ENCODE data around the gene LRP2BP. TPM values are rescaled to one million over a fixed set of nuclear protein-coding genes. Genes with fewer than 3 reads are reported as not detected.

LRP2BP gene
- total RNA-seq, 1 experiment from 2014 or later = 0.33 TPM

DNA sequence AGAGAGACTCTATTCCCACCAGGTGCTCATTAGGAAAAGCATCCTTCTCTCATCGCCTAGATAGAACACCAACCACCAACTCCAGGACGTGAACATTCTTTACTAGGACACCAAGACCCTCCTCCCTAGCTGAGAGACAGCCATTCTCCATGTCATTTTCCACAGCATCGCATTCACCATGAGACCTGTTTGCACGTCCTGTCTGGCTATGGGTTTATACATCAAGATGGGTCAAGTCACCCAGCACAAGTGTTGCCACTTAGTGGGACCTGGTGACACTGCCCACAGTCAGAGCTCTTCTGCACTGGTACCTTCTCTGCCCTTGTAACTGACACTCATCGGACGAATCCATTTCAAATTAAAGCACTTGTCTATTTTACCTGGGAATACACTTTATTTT lies 17.5 kb downstream of the LRP2BP start:
- DNase-seq (ENCODE audit: low read depth, low spot score) (no peak), ATAC-seq (no peak)
- H3K9me3 ChIP-seq (ENCODE audit: control insufficient read depth, insufficient read depth, low read depth, low read length) = no peaks in the 10 kb centered on the region
- no peak overlapping the region for H3K27ac ChIP-seq (ENCODE audit: low read length)
- H3K4me1 ChIP-seq (ENCODE audit: control insufficient read depth, insufficient read depth, low read length) = no peaks in the 10 kb centered on the region
- TF ChIP-seq SIN3A (IDR thresholded peaks at IDR 0.05; ENCODE audit: borderline replicate concordance, insufficient read depth, low read depth, low read length) (no peak), TCF7L2 (IDR thresholded peaks at IDR 0.05; ENCODE audit: low read depth, low read length) (no peak), POLR2AphosphoS5 (IDR thresholded peaks at IDR 0.05; ENCODE audit: low read depth, low read length) (no peak)
- TF ChIP-seq, protein P1, sequence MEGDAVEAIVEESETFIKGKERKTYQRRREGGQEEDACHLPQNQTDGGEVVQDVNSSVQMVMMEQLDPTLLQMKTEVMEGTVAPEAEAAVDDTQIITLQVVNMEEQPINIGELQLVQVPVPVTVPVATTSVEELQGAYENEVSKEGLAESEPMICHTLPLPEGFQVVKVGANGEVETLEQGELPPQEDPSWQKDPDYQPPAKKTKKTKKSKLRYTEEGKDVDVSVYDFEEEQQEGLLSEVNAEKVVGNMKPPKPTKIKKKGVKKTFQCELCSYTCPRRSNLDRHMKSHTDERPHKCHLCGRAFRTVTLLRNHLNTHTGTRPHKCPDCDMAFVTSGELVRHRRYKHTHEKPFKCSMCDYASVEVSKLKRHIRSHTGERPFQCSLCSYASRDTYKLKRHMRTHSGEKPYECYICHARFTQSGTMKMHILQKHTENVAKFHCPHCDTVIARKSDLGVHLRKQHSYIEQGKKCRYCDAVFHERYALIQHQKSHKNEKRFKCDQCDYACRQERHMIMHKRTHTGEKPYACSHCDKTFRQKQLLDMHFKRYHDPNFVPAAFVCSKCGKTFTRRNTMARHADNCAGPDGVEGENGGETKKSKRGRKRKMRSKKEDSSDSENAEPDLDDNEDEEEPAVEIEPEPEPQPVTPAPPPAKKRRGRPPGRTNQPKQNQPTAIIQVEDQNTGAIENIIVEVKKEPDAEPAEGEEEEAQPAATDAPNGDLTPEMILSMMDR (IDR thresholded peaks at IDR 0.05) = no peak
- TF ChIP-seq, protein P2, sequence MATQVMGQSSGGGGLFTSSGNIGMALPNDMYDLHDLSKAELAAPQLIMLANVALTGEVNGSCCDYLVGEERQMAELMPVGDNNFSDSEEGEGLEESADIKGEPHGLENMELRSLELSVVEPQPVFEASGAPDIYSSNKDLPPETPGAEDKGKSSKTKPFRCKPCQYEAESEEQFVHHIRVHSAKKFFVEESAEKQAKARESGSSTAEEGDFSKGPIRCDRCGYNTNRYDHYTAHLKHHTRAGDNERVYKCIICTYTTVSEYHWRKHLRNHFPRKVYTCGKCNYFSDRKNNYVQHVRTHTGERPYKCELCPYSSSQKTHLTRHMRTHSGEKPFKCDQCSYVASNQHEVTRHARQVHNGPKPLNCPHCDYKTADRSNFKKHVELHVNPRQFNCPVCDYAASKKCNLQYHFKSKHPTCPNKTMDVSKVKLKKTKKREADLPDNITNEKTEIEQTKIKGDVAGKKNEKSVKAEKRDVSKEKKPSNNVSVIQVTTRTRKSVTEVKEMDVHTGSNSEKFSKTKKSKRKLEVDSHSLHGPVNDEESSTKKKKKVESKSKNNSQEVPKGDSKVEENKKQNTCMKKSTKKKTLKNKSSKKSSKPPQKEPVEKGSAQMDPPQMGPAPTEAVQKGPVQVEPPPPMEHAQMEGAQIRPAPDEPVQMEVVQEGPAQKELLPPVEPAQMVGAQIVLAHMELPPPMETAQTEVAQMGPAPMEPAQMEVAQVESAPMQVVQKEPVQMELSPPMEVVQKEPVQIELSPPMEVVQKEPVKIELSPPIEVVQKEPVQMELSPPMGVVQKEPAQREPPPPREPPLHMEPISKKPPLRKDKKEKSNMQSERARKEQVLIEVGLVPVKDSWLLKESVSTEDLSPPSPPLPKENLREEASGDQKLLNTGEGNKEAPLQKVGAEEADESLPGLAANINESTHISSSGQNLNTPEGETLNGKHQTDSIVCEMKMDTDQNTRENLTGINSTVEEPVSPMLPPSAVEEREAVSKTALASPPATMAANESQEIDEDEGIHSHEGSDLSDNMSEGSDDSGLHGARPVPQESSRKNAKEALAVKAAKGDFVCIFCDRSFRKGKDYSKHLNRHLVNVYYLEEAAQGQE (IDR thresholded peaks at IDR 0.05; ENCODE audit: insufficient read depth in 1 of 2, low read depth in 2 of 2, low read length in 1 of 2) = no peak
- no peaks in the 10 kb centered on the region for H3K27me3 ChIP-seq (ENCODE audit: control insufficient read depth, insufficient read depth, low read length)
- ChIA-PET POLR2A (no interaction called here), CTCF (no interaction called here)
- no peak overlapping the region for H3K4me3 ChIP-seq (ENCODE audit: low read depth in 2 of 2, low read length in 2 of 2)
- intact Hi-C loops (cut with micrococcal nuclease; ENCODE audit: unreplicated experiment) = no loop called here
- no peaks in the 10 kb centered on the region for H3K36me3 ChIP-seq (ENCODE audit: control insufficient read depth, insufficient read depth, low read length)
- no TSS peak for BruUV-seq (replicated peaks)
- in situ Hi-C loops (cut with HindIII; ENCODE audit: low pct_unique_long_range_greater_than_20kb, low sequenced_read_pairs) = no loop called here

DNA sequence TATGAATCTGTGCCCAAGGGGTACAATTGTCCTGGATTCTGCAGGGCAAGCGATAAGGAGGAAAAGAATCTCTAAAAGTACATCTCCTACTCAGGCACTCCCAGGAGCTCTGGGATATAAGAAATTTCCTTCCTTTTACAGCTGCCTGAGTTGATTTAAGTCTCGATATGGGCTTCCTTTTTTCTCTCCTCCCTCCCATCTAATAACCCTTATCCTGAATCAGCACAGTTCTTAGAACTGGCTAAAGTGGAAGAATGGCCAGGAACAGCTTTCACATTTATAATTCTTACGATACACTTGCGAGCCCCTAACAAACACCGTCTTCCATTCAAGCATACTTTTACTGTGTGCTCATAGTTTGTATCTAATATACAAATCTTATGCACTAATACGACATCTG lies 21.2 kb downstream of the LRP2BP start:
- DNase-seq (ENCODE audit: low read depth, low spot score) (no peak), ATAC-seq (no peak)
- CTCF ChIA-PET = no interaction called here
- intact Hi-C loops (cut with micrococcal nuclease; ENCODE audit: unreplicated experiment) = no loop called here
- POLR2A ChIA-PET = no interaction called here
- Histone ChIP-seq H3K9me3 (ENCODE audit: control insufficient read depth, insufficient read depth, low read depth, low read length) (no peaks in the 10 kb centered on the region), H3K4me3 (ENCODE audit: low read depth in 2 of 2, low read length in 2 of 2) (no peak overlapping the region), H3K27me3 (ENCODE audit: control insufficient read depth, insufficient read depth, low read length) (no peaks in the 10 kb centered on the region), H3K27ac (ENCODE audit: low read length) (no peak overlapping the region), H3K36me3 (ENCODE audit: control insufficient read depth, insufficient read depth, low read length) (no peaks in the 10 kb centered on the region), H3K4me1 (ENCODE audit: control insufficient read depth, insufficient read depth, low read length) (no peaks in the 10 kb centered on the region)
- in situ Hi-C loops (cut with HindIII; ENCODE audit: low pct_unique_long_range_greater_than_20kb, low sequenced_read_pairs) = no loop called here
- TF ChIP-seq, protein P2 (IDR thresholded peaks at IDR 0.05; ENCODE audit: insufficient read depth in 1 of 2, low read depth in 2 of 2, low read length in 1 of 2) = no peak
- no peak for TF ChIP-seq SIN3A (IDR thresholded peaks at IDR 0.05; ENCODE audit: borderline replicate concordance, insufficient read depth, low read depth, low read length)
- TF ChIP-seq POLR2AphosphoS5 (IDR thresholded peaks at IDR 0.05; ENCODE audit: low read depth, low read length) = no peak
- TF ChIP-seq, protein P1 (IDR thresholded peaks at IDR 0.05) = no peak
- TF ChIP-seq TCF7L2 (IDR thresholded peaks at IDR 0.05; ENCODE audit: low read depth, low read length) = no peak
- no TSS peak for BruUV-seq (replicated peaks)

Measured in Panc1 (cell line).